WTC11 (cell line): ENCODE data around the gene CLSTN2. TPM values are rescaled to one million over a fixed set of nuclear protein-coding genes. Genes with fewer than 3 reads are reported as not detected.
A peak's percentile ranks its signal among the peaks of the same experiment; 100 is the strongest.

Experiments
- AFF4 ChIP-seq: sonication (generic); formaldehyde crosslinking; IDR thresholded peaks from 2 replicates; pipeline ENCODE4 v1.8.1; 2023; ENCODE audit warnings: mild to moderate bottlenecking, missing genetic modification reagents, borderline replicate concordance
- ARID4B ChIP-seq: sonication (generic); formaldehyde crosslinking; IDR thresholded peaks from 2 replicates; pipeline ENCODE4 v1.8.0; 2023; ENCODE audit warnings: missing genetic modification reagents, mild to moderate bottlenecking, borderline replicate concordance
- EMX1 ChIP-seq: fragments of 250-450 bp; sonication (Bioruptor Pico); IDR thresholded peaks from 2 replicates; pipeline ENCODE4 v1.8.0; 2021; ENCODE audit warnings: mild to moderate bottlenecking
- ETV6 ChIP-seq: sonication (generic); formaldehyde crosslinking; IDR thresholded peaks from 2 replicates; pipeline ENCODE4 v1.8.1; 2022; ENCODE audit warnings: mild to moderate bottlenecking, missing genetic modification reagents
- FOXK1 ChIP-seq: sonication (generic); formaldehyde crosslinking; IDR thresholded peaks from 2 replicates; pipeline ENCODE4 v1.8.0; 2022; ENCODE audit warnings: mild to moderate bottlenecking, moderate library complexity, missing genetic modification reagents
- GABPB1 ChIP-seq: sonication (generic); formaldehyde crosslinking; IDR thresholded peaks from 2 replicates; pipeline ENCODE4 v1.8.1; 2023; ENCODE audit warnings: mild to moderate bottlenecking, missing genetic modification reagents
- IRF1 ChIP-seq: sonication (generic); formaldehyde crosslinking; IDR thresholded peaks from 2 replicates; pipeline ENCODE4 v1.8.0; 2023; ENCODE audit warnings: missing genetic modification reagents
- JAZF1 ChIP-seq: fragments of 250-450 bp; sonication (Bioruptor Pico); IDR thresholded peaks from 2 replicates; pipeline ENCODE4 v1.9.0; 2021; ENCODE audit warnings: moderate library complexity, mild to moderate bottlenecking, inconsistent platforms
- KAT7 ChIP-seq: sonication (generic); formaldehyde crosslinking; IDR thresholded peaks from 2 replicates; pipeline ENCODE4 v1.8.1; 2023; ENCODE audit warnings: missing genetic modification reagents, mild to moderate bottlenecking, borderline replicate concordance
- MYBL2 ChIP-seq: sonication (generic); formaldehyde crosslinking; IDR thresholded peaks from 2 replicates; pipeline ENCODE4 v1.8.1; 2023; ENCODE audit warnings: mild to moderate bottlenecking, moderate library complexity, missing genetic modification reagents
- NR3C1 ChIP-seq: sonication (generic); formaldehyde crosslinking; conservative IDR thresholded peaks from 2 replicates; pipeline ENCODE4 v1.8.1; 2023; ENCODE audit warnings: low read depth, mild to moderate bottlenecking, missing genetic modification reagents
- OVOL2 ChIP-seq: fragments of 250-450 bp; sonication (Bioruptor Pico); IDR thresholded peaks from 2 replicates; pipeline ENCODE4 v1.9.0; 2021; ENCODE audit warnings: mild to moderate bottlenecking, borderline replicate concordance
- PREB ChIP-seq: sonication (generic); formaldehyde crosslinking; IDR thresholded peaks from 2 replicates; pipeline ENCODE4 v1.8.1; 2022; ENCODE audit warnings: mild to moderate bottlenecking, missing genetic modification reagents, moderate library complexity, borderline replicate concordance
- SMAD3 ChIP-seq: sonication (generic); formaldehyde crosslinking; IDR thresholded peaks from 2 replicates; pipeline ENCODE4 v1.8.0; 2022; ENCODE audit warnings: missing genetic modification reagents, mild to moderate bottlenecking, borderline replicate concordance
- SMAD4 ChIP-seq: sonication (generic); formaldehyde crosslinking; IDR thresholded peaks from 2 replicates; pipeline ENCODE4 v1.8.0; 2022; ENCODE audit warnings: mild to moderate bottlenecking, missing genetic modification reagents
- SOX15 ChIP-seq: fragments of 250-450 bp; sonication (Bioruptor Pico); IDR thresholded peaks from 2 replicates; pipeline ENCODE4 v1.9.0; 2021; ENCODE audit warnings: mild to moderate bottlenecking
- STAT6 ChIP-seq: sonication (generic); formaldehyde crosslinking; conservative IDR thresholded peaks from 2 replicates; pipeline ENCODE4 v1.8.1; 2023; ENCODE audit warnings: mild to moderate bottlenecking, low read depth, missing genetic modification reagents, moderate library complexity
- TP53 ChIP-seq: sonication (generic); formaldehyde crosslinking; IDR thresholded peaks from 2 replicates; pipeline ENCODE4 v1.8.1; 2023; ENCODE audit warnings: mild to moderate bottlenecking, missing genetic modification reagents
- USF2 ChIP-seq: sonication (generic); formaldehyde crosslinking; IDR thresholded peaks from 2 replicates; pipeline ENCODE4 v1.8.1; 2023; ENCODE audit warnings: mild to moderate bottlenecking, missing genetic modification reagents, moderate library complexity
- ZNF121 ChIP-seq: sonication (generic); formaldehyde crosslinking; IDR thresholded peaks from 2 replicates; pipeline ENCODE4 v1.8.0; 2023; ENCODE audit warnings: missing genetic modification reagents
- ZNF317 ChIP-seq: sonication (generic); formaldehyde crosslinking; IDR thresholded peaks from 2 replicates; pipeline ENCODE4 v1.8.1; 2023; ENCODE audit warnings: low read depth, mild to moderate bottlenecking, moderate library complexity, missing genetic modification reagents, borderline replicate concordance
- ZNF512 ChIP-seq: sonication (generic); formaldehyde crosslinking; IDR thresholded peaks from 2 replicates; pipeline ENCODE4 v1.8.1; 2022; ENCODE audit warnings: missing genetic modification reagents, borderline replicate concordance
- total RNA-seq: library from RNA; stranded (reverse); gene quantifications from 3 replicates; pipeline ENCODE4 v1.2.3, GENCODE V29; 2021

CLSTN2 gene
- total RNA-seq, 1 experiment from 2014 or later, result 0.35 TPM

- no peak for TF ChIP-seq STAT6 (CRISPR knock-in tag)
- no peak for TF ChIP-seq SMAD4
- TF ChIP-seq ZNF317, result no peak
- TF ChIP-seq SOX15, result no peak
- TF ChIP-seq PREB, result no peak
- TF ChIP-seq AFF4 (CRISPR knock-in tag), result no peak
- no peak for TF ChIP-seq ARID4B (CRISPR knock-in tag)
- no peak for TF ChIP-seq JAZF1 (CRISPR knock-in tag)
- no peak for TF ChIP-seq TP53 (CRISPR knock-in tag)
- no peak for TF ChIP-seq ZNF121
- TF ChIP-seq MYBL2, result no peak
- TF ChIP-seq NR3C1, result no peak
- no peak for TF ChIP-seq SMAD3
- TF ChIP-seq OVOL2, result no peak
- TF ChIP-seq EMX1 (CRISPR knock-in tag), result no peak
- TF ChIP-seq KAT7 (CRISPR knock-in tag), result no peak
- TF ChIP-seq FOXK1 (CRISPR knock-in tag), result peak; percentile 32; the same call in 1 of the 2 replicates
- no peak for TF ChIP-seq GABPB1 (CRISPR knock-in tag)
- TF ChIP-seq ZNF512, result no peak
- TF ChIP-seq IRF1, result no peak
- peak; percentile 63; the same call in 1 of the 2 replicates for TF ChIP-seq ETV6 (CRISPR knock-in tag)
- no peak for TF ChIP-seq USF2
Observed at GRCh38 chr3:140298569-140299070, 363.6 kb downstream of the CLSTN2 start (continued).
